ENCODE data around the gene PTPRR.

The PTPRR gene

GRCh38 chr12:70908978-70909377, 11.6 kb downstream of the PTPRR start:
- DNase-seq, result no peak

GRCh38 chr12:70907412-70907811, 13.1 kb downstream of the PTPRR start:
- DNase-seq, result no peak

GRCh38 chr12:70895956-70896355, 24.6 kb downstream of the PTPRR start:
- DNase-seq, result no peak

GRCh38 chr12:70892593-70892992, 27.9 kb downstream of the PTPRR start:
- no peak for DNase-seq

- DNase-seq, result no peak
Measured at GRCh38 chr12:70890895-70891832, 29.4 kb downstream of the PTPRR start.

- DNase-seq, result no peak
Measured at GRCh38 chr12:70885956-70886355, 34.6 kb downstream of the PTPRR start.

- no peak for DNase-seq
Measured at GRCh38 chr12:70883855-70884254, 36.7 kb downstream of the PTPRR start.

- no peak for DNase-seq
Measured at GRCh38 chr12:70880744-70881143, 39.8 kb downstream of the PTPRR start.

GRCh38 chr12:70876952-70877351, 43.6 kb downstream of the PTPRR start:
- DNase-seq, result no peak

GRCh38 chr12:70875628-70876027, 44.9 kb downstream of the PTPRR start:
- no peak for DNase-seq

- DNase-seq, result no peak
Measured at GRCh38 chr12:70854881-70855568, 65.5 kb downstream of the PTPRR start.

- DNase-seq, result no peak
Measured at GRCh38 chr12:70854138-70854537, 66.4 kb downstream of the PTPRR start.

GRCh38 chr12:70853326-70853725, 67.2 kb downstream of the PTPRR start:
- DNase-seq, result no peak

GRCh38 chr12:70852416-70853150, 68.0 kb downstream of the PTPRR start:
- no peak for DNase-seq

- DNase-seq, result no peak
Measured at GRCh38 chr12:70849265-70849960, 71.1 kb downstream of the PTPRR start.

- DNase-seq, result no peak
Measured at GRCh38 chr12:70847871-70848270, 72.7 kb downstream of the PTPRR start.

- DNase-seq, result no peak
Measured at GRCh38 chr12:70845268-70845667, 75.3 kb downstream of the PTPRR start.

- no peak for DNase-seq
Measured at GRCh38 chr12:70843363-70843762, 77.2 kb downstream of the PTPRR start.

- no peak for DNase-seq
Measured at GRCh38 chr12:70842942-70843341, 77.6 kb downstream of the PTPRR start.

GRCh38 chr12:70842136-70842535, 78.4 kb downstream of the PTPRR start:
- DNase-seq, result no peak

GRCh38 chr12:70840656-70841350, 79.7 kb downstream of the PTPRR start:
- no peak for DNase-seq

- no peak for DNase-seq
Measured at GRCh38 chr12:70839544-70839943, 81.0 kb downstream of the PTPRR start.
